Measurements from ENCODE around the gene INPP5B.

Gene INPP5B

DNA sequence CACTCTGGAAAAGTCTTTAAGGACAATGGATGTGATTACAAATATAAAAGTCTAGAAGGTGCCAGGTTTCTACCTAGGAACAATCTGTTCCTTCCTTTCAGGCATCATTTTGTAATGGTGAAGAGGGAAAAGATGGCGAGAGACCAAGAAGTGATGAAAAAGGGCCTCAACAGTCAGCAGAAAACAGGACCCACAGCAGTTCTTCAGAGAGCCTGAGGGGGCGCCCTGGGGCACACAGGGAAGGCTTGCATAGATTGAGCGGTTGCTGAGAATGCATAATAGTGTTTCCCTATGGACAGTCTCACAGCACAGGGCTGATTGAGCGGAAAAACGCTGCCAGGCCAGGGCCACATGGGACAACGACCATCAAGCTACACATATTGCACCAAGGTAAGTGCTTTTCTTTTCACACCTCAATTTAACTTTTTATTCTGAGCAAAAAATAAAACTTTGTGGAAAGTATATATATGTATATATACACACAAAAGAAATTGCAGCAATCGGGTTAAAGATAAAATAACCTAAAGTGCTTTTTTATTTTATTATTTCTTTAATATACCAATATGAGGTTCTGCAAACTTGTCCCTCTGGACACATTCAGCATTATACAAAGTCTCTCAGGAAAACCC, 135.7 kb downstream of the INPP5B start:
- ChIA-PET POLR2A (no interaction called here), CTCF (interaction anchor here (0.6 to 1.3 kb wide), 6 partner anchors 9 to 52 kb away, joined by 3 to 10 read pairs (median 4); no protein-coding TSS in a partner anchor)
- DNase-seq (ENCODE audit: low read depth, low spot score) = no peak
- H3K4me3 ChIP-seq (ENCODE audit: low read depth, low read length) = no peak overlapping the region
- TF ChIP-seq CTCF (IDR thresholded peaks at IDR 0.05; ENCODE audit: insufficient read depth, low read length, missing control alignments) = peak; percentile 87

Measured in AG04449 (cell line).